HG02884 (cell line): ENCODE data around the gene SPO11.

ENCODE experiments used
- ATAC-seq: cut with Tn5 transposase; IDR thresholded peaks from one replicate; pipeline ENCODE4 v1.9.1; 2021; ENCODE audit warnings: mild to moderate bottlenecking, moderate library complexity; ENCODE audit not compliant: unreplicated experiment

SPO11 gene

DNA sequence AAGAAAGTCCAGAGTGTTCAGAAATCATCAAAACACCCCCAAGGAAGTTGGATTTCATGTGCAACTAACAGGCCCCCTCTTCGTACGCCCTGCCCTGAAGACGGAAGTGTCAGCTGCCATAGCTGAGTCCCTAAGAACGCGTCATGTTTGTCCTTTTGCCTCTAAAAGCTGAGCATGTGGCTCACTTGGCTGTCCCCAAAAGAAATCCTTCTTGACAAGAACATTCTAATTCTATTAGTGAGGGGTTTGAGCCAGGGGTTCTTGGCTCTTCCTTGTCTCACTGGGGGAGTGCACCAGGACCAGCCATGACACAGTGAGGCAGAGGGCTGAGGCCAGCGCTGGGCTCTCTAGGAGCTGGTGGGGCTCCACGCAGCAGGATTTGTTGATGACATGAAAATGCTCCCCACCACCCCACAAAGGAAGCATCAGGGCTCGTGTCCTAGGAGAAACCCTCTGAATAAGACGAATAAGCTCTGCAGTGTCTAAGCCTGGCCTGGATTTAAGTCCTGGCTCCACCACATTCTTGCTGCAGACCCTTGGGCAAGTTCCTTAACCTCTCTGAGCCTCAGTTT, 20.0 kb upstream of the SPO11 start:
- ATAC-seq, result no peak

DNA sequence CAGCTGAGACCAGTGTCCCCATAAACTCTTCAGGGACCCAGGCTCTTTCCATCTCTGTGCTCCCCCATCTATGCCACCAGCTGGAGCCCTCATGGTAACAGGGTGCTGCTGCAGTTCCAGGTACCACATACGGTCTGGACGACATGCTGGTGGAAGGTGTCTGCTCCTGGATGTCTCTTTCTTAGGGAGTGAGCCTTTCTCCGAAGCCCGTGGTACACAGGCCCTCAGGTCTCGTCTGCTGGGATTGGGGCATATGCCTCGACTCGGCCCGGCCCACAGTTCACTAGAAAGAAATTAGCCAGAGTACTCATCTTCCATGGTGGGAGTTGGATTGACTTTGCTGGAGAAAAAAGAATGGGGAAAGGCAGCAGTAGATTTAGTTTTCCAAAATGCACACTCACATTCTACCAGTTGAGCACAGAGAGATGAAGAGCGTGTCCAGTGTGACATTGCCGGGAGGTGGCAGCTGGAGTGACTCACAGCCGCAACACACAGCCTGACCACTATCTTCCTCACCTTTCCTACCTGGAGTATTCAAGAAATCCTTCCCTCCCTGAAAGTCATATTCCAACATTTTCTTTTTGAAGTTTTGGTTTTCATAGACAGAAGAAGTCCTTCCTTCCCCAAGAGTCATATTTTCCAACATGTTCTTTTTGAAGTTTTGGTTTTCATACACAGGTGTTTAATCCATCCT, 18.6 kb upstream of the SPO11 start:
- ATAC-seq, result no peak

DNA sequence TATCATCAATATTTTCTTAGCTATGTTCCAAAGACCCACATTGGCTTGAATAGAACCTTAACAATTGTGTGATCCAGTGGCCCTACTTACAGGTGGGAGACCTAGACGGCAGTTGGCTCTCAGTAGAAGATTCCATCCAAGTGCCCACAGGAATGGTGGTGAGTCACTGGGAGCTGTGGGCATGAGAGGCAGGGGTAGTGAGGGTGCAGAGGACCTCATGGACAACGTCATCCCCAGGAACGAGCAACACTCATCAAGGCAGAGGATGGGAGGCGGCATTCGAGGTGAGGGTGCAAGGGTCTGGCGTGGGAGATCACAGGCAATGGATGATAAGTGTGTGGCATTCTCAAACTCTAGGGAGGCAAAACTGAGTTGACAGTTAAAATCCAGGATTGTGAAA, 17.5 kb upstream of the SPO11 start:
- ATAC-seq, result no peak

DNA sequence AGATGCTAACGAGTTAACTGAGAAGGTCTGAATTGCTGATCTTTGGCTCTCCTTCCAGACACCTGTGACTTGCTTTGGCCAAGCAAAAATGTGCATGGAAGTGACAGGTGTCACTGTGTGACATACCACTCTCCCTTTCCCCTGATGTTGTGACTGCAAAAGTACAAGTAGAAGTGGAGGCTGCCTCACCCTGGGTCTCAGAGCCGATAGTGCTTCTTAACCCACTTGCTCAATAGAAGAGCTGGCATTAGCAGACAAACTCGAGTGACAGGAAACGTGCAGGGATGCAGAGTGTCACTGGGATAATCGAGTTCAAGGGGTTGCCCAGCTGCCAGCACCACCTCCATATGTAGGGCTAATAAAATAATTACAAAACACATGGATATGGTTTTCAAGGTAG, 16.4 kb upstream of the SPO11 start:
- ATAC-seq, result no peak

DNA sequence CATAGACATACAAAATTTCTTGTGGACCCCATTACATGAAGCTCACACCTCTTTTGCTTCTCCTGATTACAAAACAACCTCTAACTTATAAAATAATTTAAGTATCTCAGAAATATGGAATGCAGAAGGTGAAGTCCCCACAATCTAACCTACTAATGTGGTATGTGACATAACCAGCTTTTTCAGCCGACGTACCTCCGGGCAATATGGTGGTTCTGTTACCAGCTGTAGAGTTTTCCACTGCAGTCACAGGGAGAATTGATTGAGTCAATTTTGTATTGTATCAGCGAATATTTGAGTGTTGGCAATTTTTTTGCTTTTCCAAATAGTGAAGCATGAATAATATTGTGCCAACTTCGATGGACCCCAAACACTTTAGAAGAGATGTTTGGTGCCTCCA, 15.7 kb upstream of the SPO11 start:
- no peak for ATAC-seq

DNA sequence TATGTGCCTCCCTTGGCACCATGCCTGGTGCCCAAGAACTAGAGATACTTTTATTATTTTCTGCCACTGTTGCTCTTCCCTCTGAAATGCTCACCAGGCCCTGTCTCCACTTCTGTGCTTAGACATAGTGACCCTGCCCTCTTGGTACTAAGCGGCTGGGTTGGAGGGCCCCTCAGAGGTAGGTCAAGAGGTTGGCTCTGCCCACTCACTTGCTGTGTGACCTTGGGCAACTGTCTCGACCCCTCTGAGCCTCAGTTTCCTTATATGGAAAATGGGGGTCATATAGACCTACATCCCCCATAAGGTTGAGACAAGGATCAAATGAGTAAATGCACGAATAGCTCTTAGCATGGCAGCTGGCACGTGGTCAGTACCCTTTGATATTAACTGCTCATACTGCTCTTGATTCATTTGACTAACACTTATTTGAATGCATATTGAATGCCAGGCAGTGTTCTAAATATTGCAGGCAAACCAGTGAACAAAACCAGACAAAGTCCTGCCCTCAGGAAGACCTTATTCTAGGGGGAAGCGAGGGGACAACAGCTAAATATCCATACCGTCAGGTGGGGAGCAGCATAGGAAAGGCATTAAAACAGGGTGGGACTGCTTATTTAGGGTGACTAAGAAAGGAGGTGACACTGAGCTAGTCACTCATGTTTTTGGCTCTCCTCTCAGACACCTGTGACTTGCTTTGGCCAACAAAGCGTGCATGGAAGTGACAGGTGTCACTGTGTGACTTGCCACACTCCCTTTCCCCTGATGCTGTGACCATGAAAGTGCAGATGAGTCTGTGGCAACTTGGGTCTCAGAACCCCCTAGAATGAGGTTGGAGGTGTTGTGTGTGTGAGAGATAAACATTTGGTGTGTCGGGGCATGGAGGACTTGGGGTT, 14.3 kb upstream of the SPO11 start:
- ATAC-seq, result no peak

DNA sequence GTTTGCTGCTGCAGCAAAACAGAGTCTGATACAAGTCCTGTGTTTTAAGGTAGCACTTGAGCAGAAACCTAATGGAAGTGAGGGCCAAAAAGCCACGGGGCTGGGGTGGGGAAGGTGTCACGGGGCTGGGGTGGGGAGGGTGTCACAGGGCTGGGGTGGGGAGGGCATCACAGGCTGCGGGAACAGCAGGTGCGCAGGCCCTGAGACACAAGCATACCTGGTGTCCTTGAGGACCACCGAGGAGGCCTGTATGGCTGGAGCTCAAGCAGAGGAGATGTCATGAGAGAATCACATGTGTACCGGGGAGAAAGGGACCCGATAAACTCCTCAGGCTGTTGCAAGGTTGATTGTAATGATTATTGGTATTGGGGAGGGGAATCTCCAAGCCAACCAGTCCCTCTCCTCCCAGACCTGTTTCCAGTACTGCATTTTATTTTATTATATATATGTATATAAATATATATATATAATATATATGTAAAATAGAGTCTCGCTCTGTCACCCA, 13.6 kb upstream of the SPO11 start:
- ATAC-seq, result no peak

DNA sequence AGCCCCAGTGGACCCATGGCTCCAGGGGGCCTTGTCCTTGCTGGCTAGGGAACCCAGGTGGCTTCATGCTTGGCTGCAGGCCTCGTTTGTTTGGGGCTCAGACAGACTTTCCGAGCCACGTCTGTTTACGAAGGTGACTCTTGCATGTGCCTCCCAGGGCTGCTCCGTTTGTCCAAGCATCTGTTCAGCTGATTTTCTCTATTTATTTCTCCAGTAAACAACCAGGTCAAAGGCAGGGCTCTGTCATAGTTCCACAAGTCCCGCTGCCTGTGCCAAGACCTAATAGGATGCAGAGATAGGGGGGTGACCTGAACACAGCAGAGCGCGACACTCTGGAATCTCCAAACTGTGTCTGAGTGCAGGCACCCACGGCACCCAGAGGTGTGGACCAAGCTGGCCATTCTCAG, 12.8 kb upstream of the SPO11 start:
- ATAC-seq, result no peak

DNA sequence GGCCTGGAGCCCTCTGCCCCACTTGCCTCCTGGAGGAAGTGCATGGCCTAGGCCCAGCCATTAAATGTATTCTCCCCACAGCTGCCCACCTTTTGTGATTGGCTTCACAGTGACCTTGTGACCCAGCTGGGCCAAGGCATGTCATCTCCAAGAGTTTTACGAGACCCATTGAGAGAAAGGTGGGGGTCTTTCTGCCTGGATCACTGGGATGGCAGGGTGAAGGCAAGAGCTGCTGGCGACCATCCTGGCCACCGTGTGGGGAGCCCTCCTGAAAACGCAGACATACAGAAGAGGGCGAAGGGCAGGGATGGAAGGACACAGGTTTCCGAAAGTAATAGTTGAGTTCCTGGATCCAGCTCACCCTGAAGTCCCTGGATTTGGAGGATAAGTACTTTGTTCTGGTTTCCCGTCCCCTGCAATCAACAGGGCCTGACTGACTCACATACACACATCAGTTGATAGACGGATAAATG, 12.3 kb upstream of the SPO11 start:
- no peak for ATAC-seq

DNA sequence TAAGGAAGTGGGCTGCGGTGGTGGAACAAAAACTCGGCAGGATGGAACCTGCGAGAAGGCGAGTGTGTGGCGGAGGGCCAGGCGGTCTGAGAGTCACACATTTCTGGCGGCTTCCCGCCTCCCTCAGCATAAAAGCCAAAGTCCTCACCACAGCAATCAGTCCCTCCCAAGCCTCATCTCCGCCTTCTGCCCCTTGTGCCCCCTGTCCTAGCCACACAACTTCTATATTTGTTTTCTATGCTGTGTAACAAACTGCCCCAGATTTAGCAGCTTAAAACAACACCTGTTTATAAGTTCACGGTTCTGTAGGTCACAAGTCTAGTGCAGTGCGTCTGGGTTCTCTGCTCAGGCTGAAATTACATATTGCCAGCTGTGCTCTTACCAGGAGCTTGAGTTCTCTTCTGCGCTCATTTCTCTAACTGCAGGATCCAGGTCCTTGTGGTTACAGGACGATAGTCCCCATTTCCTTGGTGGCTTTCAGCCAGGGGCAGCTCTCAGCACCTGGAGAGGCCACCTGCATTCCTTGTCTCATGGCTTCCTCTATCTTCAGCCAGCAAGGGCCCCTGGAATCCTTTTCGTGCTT, 11.7 kb upstream of the SPO11 start:
- ATAC-seq, result no peak

DNA sequence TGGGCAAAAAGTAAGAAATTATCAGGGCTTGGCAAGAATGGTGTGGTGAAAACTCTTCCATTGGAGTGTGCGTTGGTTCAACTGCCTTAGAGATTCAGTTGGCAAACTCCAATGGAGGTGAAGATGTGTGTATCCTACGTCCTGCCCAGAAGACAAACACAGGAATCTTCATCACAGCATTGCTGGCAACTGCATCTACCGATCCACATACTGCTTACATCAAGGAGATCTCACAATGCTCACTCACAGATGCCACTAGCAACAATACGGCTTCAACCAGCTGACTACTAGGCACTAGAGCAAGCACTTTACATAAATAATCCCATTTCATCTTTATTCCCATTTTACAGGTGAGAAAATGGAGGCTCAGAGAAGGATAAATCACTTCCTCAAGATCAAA, 10.0 kb upstream of the SPO11 start:
- no peak for ATAC-seq

DNA sequence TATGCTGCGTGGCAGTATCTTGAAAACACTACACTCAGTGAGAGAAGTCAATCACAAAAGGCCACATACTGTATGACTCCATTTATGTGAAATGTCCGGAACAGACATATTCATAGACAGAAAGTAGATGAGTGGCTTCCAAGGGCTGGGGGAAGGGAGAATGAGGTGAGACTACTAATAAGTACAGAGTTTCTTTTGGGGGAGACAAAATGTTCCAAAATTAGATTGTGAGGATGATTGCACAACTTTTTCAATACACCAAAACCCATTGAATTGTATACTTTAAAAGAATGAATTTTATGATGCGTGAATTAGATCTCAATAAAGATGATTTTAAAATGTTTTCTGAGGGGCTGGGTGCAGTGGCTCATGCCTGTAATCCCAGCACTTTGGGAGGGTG, 9.2 kb upstream of the SPO11 start:
- ATAC-seq, result no peak

DNA sequence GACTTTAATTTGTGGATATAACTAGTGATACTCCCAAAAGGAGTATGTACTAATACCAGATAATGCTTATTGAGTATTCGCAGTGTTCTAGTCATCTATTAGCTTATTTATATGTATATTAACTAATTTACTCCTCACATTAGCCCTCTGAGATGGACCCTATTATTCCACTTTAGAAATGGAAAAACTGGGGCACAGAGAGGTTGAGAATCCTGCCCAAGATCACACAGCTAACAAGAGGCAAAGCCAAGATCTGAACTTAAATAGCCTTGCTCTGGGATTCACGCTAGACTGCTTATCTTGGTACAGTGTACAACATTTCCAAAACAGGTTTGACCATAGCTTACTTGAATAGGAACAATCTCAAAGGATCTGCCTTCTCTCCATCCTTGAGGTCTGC, 8.5 kb upstream of the SPO11 start:
- no peak for ATAC-seq

DNA sequence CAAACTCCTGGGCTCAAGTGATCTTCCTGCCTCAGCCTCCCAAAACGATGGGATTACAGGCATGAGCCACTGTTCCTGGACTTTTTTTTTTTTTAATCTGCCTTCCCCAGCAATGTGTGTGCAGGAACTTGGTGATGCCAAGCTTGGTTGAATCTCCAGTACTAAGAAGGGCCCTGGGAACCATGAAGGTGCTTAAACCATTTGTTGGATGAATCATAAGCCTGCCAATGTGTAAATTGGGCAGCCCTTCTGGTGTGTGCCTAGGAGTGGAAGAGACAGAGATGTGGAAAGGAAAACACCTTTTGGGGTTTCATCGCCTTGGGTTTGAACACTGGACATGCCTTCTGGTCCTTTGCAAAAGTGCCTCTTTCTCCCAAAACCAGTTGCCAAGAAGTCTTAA, 7.1 kb upstream of the SPO11 start:
- ATAC-seq, result no peak

DNA sequence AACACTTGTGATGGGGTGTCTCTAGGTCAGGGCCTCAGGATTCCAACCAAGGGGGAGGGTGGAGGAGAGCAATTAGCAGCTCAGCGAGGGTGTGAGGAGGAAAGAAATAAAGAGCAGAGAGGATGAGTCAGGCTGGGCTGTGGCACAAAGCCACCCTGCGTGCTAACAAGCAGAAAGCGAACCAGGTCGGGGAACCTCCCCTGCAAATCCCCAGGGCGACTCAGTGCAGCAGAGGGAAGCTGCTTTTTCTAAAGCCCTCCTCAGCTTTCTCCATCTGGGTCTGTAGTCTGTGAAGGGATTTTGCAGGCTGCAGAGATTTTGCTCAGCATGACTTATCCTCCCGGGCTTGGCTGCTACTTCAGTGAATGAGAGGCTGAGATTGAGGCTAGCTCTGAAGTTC, 6.6 kb upstream of the SPO11 start:
- ATAC-seq, result no peak

DNA sequence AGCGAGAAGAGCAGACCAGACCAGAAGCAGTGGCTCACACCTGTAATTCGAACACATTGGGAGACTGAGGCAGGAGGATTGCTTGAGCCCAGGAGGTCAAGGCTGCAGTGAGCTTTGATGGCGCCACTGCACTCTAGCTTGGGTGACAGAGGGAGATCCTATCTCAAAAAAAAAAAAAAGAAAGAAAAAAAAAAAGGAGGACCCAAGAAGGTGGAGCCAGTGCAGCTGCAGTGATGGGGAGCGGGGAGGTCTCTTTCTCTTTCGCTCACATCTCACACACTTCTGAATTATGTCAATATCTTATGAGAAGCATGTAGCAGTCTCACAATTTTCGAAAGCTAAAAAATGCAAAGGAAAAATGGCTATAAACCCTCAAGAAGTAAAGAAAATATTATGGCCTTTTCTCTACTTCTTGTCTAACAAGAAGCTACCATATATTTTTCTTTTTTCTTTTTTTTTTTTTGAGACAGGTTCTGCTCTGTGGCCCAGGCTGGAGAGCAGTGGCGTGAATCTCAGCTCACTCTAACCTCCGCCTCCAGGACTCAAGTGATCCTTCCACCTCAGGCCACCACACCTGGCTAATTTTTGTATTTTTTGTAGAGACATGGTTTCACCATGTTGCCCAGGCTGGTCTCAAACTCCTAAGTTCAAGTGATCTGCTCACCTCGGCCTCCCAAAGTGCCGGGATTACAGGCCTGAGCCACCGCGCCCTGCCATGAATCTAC, 3.8 kb upstream of the SPO11 start:
- no peak for ATAC-seq

DNA sequence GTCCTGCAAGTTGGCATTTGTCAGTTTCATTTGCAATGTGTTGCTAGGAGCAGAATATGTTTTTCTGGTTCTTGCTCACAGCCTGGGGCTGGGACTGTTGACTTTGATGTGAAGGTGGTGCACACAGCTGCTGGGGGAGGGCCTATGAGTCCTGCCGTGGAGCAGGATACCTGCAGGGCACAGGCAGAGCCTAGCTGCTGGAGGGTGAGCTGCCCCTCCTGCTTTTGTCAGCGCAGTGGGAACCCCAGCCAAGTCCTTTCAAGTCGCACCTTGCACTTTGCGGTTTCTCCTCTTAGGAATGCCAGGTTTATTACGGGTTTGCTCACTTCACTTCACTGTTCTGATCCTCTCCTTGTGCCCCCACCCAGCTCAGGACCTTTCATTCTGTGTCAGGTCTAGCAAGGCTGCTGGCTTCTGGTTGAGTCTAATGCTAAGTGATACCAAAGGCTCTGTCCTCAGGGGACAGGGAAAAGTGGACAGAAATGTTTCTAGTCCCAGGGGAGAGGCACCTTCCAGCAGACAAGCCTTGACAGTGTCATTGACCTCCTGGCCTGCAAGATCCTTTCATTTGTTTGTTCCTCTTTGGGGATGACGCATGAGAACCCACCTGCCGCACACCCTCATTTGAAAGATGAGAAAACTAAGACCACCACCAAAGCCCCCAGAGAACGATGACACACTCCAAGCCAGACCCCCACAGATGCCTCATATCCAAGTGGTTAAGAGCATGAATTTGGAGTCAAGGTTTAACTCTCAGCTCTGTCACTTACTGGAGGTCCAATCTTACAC, 2.7 kb upstream of the SPO11 start:
- ATAC-seq, result no peak

DNA sequence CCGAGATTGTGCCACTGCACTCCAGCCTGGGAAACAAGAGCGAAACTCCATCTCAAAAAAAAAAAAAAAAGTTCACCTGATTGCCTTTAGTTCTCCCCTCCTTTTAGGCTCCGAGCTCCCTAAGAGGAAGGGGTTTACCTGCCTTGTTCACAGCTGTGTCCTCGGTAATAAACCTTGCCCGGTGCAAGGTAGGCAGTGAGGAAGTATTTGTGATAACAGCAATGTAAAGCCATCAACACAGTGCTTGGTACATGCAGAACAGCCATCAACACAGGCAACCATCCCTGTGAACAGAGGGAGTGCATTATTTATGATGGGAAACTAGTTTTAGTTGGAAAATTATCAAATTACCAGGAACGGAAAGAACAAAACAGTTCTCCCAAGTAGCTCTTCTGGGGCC, 1.8 kb upstream of the SPO11 start:
- no peak for ATAC-seq

DNA sequence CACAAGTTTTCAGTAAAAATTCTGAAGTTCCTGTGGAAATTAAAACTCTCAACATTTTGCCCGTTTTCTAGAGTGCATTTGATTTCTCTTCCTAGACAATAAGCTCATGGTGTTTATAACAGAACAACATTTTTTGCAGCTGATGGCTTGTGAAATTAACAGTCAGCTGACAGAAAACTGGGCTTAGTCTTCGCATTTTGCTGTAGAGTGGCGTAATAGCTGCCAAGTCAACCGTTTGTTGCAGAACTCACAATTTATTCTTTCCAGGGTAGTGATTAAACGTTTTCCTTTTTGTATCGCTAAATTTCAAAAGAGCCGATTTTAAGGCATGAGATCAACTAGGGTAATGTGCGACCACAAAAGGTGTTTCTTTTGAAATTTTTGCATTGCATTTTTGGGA, 1.4 kb downstream of the SPO11 start:
- no peak for ATAC-seq
